Testis (tissue), 2 donors: ENCODE measurements around the gene RER1.

Source experiments
- POLR2A ChIP-seq: fragments of 450-650 bp; IDR thresholded peaks from one replicate; pipeline ENCODE4 v1.6.1; 2017; ENCODE audit warnings: antibody characterized with exemption, mild to moderate bottlenecking, moderate library complexity
- TF ChIP-seq, protein P1 (sequence below), 3 experiments: fragments of 450-650 bp in 2 of 3; fragments of 200-600 bp in 1 of 3; sonication (generic) in 1 of 3; IDR thresholded peaks; one replicate each; pipeline ENCODE4 v1.5.1; 2016 to 2019; ENCODE audit warnings: antibody characterized with exemption in 3 of 3, mild to moderate bottlenecking in 2 of 3, moderate library complexity in 1 of 3

DNA sequence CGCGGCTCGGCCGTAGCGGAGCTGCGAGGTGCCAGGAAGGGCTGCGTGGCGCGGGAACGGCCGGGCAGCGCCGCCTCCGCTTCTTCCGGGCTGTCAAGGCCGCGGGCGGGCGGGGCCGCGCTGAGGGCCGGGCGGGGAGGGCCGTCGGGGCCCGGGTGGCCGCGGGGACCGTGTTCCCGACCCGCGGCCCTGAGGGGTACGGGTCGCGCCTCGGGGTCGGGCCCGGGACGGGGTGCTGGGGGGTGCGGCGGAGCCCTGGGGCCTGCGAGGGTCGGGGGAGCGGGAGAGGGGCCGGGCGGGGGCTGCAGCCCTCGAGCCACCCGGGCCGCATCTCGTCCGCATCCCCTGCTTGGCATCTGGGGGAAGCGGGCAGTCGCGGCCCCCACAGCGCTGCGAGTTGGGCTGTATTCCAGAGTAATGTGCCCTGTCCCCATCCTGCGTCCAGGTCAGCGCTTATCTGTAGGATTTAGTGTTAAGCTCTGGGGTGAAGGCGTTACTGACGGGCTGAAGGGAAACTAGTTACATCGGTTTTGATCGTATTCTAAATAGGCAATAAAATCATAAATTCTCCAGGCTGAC, 379 bp downstream of the RER1 start:
- TF ChIP-seq, protein P1, sequence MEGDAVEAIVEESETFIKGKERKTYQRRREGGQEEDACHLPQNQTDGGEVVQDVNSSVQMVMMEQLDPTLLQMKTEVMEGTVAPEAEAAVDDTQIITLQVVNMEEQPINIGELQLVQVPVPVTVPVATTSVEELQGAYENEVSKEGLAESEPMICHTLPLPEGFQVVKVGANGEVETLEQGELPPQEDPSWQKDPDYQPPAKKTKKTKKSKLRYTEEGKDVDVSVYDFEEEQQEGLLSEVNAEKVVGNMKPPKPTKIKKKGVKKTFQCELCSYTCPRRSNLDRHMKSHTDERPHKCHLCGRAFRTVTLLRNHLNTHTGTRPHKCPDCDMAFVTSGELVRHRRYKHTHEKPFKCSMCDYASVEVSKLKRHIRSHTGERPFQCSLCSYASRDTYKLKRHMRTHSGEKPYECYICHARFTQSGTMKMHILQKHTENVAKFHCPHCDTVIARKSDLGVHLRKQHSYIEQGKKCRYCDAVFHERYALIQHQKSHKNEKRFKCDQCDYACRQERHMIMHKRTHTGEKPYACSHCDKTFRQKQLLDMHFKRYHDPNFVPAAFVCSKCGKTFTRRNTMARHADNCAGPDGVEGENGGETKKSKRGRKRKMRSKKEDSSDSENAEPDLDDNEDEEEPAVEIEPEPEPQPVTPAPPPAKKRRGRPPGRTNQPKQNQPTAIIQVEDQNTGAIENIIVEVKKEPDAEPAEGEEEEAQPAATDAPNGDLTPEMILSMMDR (IDR thresholded peaks at IDR 0.05) = no peak
- no peak for TF ChIP-seq POLR2A
